GM19193 (cell line): ENCODE data around the gene MYO16.

Experiments used
- POLR2A ChIP-seq: IDR thresholded peaks from 4 replicates; pipeline ENCODE4 v1.6.1; 2011; ENCODE audit not compliant: insufficient read depth, insufficient read length; ENCODE audit errors: extremely low read depth

Gene MYO16

DNA sequence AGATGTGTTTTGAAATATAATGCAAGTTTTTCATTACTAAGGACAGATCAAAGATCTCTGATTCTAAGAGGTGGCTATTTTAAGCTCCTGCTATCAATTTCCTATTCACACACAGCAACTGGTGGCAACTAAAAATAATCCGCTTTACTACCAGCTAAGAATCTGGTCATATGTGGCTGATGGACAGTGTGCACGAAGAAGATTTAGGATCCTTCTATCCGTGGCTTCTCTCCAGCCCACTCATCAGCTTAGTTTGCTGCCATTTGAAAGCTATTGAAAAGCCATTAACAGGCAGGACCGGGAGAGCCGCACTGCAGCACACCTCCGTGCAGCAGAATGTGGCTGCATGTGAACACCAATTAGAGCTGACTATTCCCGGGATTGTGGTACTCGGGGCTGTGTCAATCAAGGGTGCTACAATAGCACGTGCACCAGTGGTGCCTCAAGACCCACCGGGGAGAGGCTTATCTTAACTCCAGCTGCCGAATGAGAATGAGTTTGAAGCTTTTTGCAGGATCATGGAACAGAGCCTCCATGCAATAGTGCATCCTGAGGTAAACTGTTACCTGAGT is at the start of gene MYO16:
MYO16 (plus strand) TSS at position 431 of the 572 bp plus-strand sequence. CDS start 234 bp downstream, outside the sequence.
- no peak for TF ChIP-seq POLR2A

DNA sequence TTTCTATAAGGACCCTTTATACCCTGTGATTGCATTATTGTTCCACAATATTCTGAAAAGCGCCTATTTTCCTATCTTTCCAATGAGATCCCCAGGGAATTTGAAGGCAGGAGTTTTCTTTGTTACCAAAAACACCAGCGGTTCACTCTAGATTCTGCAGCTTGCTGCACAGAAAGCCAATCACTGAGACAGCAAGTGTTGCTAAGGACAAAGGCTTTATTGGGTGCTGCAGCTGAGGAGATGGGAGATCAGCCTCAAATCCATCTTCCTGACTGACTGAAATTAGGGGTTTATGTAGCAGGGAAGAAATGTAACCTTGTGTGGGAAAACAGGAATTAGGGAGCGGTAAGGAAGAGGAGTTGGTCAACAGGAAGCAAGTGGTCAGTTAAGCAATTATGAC is 42.6 kb upstream of the MYO16 start:
- TF ChIP-seq POLR2A = no peak

DNA sequence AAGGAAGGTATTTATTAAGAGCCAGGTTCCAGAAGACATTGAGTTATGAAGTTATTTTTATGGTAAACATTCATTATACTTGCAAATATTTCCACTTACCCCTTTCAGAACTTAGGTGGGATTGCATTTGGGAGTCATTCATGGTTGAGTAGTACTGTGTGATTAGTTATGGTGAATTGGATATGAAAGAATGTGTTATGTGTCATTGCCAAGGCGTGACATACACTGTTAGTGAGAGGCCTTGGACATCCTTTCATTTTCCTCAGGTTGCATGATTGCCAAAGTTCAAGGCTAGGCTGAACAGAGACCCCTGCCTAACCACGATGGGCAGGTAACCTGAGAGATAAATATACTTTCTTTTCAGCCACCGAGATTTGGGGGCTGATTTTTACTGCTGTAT is 40.9 kb upstream of the MYO16 start:
- TF ChIP-seq POLR2A = no peak

DNA sequence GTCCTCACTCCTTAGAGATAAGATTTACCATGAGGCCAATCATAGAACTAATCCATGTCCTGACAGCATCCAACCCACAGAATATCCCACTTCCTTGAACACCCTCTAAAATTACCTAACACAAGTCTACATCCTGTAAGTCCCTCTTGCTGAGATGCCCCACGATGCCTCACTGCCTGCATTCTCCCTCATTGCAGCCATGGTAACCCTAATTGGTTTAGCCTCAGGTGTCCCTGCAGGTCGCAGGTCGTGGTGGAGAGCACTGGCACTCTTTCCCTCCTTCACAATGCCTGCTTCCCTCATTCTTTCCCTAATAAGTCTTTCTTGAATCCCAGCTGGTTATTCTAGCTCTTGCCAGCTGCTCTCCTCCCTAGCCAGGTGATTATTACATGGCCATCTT is 35.3 kb upstream of the MYO16 start:
- no peak for TF ChIP-seq POLR2A

DNA sequence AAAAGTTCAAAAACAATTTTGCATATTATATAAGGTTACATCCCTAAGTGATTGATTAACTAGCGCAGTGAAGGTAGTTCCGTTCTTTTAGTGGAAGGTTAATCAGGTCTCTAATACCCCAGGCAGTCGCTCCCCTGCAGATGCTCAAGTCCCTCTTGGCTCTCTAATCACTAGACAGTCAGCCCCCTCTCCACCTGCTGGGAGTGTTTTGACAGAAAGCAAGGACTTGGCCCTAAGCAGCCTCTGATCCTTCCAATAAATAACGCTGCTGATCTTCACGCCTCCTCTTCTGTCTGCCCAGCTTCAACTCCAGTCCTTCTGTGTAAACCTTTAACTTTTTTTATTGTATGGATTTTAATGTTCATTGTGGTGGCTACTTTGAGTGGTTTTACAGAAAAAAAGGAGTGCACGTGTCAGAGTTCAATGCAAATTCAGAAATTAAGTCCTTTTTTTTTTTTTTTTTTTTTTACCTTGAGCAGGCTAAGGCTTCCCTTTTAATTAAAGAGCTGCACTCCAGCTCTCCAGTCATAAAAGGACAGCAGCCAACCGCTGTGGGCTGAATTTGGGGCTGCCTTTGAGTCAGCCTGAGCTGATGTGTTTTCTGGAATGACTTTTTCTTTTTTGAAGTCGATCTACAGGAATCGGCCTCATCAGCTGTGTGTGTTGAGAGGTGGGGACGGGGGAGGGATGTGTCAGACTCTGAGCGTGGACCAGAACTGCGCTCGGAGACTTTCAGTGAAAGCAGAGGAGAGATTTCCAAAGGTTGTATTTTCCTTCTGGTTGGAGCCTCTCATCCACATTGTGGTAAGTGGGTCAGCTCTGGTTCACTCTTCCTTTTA is 33.8 kb upstream of the MYO16 start:
- TF ChIP-seq POLR2A = no peak

DNA sequence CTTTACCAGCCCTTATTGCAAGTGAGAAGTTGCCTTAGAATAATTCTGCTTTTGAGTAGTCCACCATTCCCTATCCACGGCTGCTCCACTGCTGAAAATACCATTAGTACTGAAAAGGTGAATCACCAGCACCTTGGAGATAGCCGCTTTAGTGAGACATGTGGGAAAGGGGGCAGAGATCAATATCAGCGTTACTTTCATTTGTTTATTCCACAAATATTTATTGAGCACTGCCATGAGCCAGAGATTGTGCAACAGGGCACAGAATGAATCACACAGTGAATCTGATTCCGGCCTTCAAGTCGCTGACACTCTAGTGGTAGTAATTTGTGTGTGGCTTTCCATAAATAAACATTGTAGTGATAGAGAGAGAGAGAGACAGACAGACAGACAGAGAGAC is 31.5 kb upstream of the MYO16 start:
- no peak for TF ChIP-seq POLR2A

DNA sequence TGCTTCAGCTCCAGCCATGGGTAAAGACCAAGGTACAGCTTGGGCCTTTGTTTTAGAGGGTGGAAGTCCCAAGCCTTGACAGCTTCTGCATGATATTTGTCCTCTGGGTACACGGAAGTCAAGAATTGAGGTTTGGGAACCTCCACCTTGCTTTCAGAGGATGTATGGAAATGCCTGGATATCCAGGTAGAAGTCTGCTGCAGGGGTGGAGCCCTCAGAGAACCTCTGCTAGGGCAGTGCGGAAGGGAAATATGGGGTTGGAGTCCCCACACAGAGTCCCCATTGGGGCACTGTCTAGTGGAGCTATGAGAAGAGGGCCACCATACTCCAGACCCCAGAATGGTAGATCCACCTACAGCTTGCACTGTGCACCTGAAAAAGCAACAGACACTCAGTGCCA is 23.0 kb upstream of the MYO16 start:
- no peak for TF ChIP-seq POLR2A

DNA sequence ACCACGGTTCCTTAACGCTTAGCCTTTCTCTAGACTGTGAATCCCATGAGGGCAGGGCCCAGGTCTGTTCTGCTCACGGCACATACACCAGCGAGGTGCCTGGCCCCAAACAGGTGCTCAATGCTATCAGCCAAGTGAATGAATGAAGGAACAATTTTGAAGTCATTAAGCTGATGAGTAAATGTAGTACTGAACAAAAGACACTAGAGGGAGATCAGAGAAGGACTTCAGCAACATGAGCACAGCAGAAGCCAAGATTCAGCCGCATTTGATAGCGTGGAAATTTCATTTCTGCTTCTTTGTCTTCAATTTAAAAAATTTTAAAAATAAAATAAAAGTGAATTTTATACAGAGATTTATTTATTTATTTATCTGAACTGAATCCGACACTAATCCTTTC is 20.1 kb upstream of the MYO16 start:
- no peak for TF ChIP-seq POLR2A

DNA sequence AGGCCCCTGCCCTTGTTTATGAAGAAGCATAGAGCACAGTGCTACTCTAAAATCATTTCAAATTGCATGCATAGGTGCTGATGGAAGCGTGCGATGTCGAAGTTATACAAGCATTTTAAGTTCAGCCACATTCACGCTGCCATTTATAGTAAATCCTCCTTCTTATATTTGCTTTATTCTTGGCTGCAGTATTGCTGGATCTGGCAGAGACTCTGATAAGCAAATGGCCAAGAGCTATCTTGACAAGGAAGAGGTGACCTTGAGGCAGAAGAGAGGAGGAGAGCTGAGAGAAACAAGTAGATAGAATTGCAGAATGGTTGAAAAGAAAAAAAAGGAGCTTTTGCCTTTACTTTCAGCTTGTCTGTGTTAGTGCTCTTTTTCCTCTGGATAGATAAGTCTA is 18.9 kb upstream of the MYO16 start:
- TF ChIP-seq POLR2A = no peak

DNA sequence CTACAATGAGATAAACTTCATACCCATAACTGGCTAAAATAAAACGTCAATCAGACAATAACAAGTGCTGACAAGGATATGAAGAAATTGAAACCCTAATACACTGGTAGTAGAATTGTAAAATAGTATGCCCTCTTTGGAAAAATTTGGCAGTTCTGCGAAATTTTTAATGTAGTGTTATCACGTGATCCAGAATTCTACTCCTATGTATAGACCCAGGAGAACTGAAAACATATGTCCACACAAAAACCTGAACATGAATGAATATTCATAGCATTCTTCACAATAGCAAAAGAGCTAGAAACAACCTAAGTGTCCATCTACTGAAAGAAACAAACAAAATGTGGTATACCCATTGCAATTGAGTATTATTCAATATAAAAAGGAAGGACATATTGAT is 14.2 kb upstream of the MYO16 start:
- no peak for TF ChIP-seq POLR2A

DNA sequence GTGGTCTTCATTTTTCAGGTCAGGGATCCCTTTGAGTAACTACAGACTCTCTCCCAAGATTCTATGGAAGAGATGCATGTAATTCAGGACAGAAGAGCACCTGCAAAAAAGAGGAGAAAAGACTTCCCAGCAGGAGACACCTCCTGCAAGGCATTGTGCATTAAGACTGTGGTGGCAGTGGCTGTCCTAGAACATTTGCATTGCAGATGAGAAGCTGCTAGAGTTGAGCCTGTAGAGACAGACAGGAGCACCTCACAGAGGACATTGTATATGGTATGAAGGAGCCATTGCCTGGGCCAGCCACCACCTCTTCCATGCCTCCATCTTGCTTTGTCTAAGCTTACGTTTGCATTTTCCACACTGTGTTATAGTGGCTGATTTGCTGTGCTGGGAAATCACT is 11.2 kb upstream of the MYO16 start:
- TF ChIP-seq POLR2A = no peak

DNA sequence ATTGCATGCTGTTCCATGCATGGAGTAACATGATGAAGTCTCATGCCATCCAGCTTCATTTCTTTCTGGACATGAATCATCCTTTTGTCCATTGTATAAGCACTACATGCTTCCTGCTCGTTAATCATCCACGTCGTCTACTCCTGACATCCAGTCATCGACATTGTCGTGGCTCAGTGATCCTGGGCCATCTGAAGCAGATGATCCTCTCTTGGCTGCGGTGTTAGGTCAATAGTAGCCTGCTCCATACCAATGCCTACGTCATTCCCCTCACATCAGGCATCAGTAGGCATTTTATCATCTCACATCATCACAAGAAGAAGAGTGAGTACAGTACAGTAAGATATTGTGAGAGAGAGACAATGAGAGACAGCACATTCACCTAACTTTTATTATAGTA is 7.9 kb upstream of the MYO16 start:
- TF ChIP-seq POLR2A = no peak

DNA sequence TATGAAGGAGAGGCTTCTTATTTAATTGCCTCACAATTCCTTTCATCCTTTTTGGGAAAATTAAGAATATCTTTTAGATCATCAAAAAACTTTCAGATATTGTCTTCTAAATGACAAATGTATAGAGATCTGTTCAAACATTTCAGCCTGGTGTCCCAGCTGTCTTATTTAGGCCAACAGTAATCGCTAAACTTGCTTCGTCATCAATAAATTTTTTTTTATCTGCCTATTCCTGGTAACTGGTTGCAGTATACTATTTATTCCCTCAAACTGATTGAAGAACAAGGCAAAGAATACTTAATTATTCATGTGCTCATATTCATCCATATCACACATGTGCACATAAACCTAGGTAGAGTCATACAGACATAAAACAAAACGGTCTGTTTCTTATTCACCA is 5.3 kb upstream of the MYO16 start:
- no peak for TF ChIP-seq POLR2A

DNA sequence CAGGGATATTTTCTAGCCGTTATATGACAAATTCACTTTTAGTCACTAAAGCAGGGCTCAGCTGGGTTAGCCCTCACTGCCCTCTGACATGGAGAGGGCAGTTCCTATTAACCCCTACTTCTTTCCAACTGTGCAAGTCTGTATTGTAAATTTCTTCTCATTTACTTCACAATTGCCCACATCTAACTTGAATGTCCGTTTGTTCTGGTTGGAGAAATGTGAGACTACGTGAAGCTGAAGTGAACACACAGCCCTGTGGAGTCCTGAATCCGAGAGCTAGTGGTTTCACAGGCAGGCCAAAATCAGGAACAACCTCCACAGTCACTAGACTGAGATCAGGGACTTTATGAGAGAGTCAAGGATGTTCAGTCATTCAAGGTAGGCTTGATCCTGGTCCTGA is 4.4 kb upstream of the MYO16 start:
- TF ChIP-seq POLR2A = no peak

DNA sequence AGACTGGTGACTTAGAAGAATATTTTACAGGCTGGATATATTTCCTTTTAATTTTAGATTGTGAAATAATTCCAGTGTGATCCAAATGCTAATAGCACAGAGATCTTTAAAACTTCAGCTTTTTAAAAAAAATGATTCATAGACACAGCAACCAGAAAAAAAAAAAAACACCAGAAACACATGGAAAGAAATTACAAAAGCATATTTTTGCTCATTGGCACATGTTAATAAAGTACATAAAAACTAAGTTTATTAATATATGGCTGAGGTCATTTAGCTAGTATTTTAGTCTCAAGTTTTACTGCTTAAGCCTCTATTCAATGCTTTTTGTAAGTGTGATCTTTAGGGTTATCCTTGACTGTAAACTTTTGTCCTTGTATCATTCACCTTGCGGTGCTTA is 577 bp downstream of the MYO16 start:
- no peak for TF ChIP-seq POLR2A

DNA sequence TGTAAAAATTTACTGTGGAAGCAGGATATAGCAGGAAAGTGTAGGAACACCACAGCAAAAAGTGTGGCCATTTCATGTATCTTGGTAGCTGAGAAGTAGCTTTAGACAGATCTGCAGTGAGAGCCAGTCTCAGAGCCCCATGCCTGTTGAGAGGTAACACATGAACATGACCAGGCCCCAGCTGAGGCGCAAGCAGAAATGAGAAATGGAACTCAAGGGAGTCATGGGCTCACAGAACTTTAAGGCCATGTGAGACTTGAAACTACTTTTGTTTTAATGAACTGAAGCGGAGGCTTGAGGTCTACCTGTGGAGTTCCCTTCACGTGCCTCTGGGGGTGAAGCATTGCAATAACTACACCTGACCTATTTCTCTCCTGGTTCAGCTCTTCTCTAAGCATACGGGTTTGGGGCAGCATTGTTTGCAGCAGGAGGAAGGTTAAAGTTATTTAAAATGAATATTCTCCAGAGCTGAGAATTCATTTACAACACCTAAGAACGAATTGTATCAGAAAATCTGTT is 3.3 kb downstream of the MYO16 start:
- no peak for TF ChIP-seq POLR2A

DNA sequence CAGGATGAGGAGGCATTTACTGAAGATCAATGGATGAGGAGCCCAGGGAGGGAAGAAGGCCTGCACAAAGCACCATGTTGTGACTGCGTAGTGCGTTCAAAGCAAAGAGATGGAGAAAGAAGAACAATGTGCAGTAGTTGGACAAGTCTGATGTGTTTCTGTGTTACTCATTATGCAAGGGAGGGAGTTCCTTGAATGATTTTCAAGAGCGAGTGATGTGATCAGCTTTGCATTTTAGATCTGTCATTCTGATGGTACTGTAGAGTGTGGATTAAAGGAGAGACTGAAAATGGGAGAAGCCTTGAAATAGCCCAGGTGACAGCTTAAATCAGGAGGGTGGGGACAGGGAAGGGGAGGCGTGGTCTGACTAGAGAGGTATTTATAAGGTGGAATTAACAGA is 9.5 kb downstream of the MYO16 start:
- TF ChIP-seq POLR2A = no peak

DNA sequence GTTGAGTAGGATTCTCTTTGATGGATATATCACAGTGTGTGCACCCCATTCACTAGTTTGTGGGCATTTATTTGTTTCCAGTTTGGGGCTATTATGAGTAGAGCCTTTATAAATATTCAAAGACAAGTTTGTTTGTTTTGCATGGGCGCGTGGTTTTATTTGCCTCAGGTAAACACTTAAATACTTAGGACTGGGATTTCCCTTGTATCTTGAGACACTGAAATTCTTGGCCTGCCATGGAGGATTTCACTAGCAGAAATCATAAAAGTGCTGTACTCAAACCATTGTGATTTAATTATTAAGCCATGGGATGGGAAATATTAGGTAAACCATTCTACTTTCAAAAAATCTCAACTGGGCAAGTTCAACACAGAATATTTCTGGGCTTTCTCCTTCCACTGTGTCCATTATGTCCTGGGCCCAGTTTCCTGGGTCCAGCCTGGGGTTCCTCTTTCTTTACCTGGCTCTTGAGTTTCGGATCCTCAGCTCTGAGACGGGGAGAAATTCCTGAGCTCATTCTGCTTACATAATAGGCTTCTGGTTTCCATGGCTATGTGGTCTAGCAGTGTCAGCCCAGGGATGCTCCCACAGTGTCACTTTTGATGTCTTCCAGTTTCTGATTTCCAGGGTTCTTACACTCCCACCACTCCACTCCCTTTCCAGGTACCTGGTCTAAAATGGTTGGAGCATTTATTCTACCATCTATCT is 14.4 kb downstream of the MYO16 start:
- no peak for TF ChIP-seq POLR2A
